ENCODE measurements around the gene MARCHF3. TPM values are rescaled to one million over a fixed set of nuclear protein-coding genes. Genes with fewer than 3 reads are reported as not detected.
"Not testable (repeated sequence)": the region's sequence is repeated elsewhere in the genome, so short reads cannot be mapped to it uniquely, and the experiment has no call there.

Gene MARCHF3
- total RNA-seq, 1 donor from 2014 or later: 16.5 TPM

DNA sequence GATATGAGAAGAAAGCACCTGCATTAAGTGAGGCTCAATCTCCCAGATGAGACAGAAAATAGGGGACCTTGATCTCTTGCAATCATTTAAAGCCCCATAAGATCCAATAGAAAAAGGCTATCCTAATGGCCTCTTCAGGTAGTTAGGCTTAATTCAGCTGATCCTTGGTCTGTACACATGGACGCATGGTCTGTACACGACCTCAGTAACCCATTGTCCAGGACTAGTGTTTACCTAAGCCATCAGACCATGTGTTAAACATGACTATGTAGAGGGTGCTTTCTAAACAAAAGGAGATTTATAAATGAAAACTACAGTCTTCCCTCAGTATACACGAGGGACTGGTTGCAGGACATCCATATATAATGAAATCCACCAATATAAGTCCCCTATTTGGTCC is 7.5 kb downstream of the MARCHF3 start:
- Mint-ChIP-seq H3K4me1 (ENCODE audit: low read depth, unreplicated experiment) (peaks cover 5% of the 10 kb centered on the region), H3K4me3 (ENCODE audit: unreplicated experiment) (no peak overlapping the region), H3K9me3 (ENCODE audit: unreplicated experiment) (no peaks in the 10 kb centered on the region), H3K27ac (ENCODE audit: unreplicated experiment) (no peak overlapping the region), H3K36me3 (ENCODE audit: low read depth, unreplicated experiment) (no peaks in the 10 kb centered on the region), H3K27me3 (ENCODE audit: low read depth, unreplicated experiment) (no peaks in the 10 kb centered on the region)
- no peak overlapping the region for H3K27ac ChIP-seq (ENCODE audit: low read depth, low read length)
- H3K9ac ChIP-seq (ENCODE audit: low read length): no peak overlapping the region
- no peak for DNase-seq (ENCODE audit: low read depth)
- H3K79me2 ChIP-seq (ENCODE audit: insufficient read depth, low read length): no peaks in the 10 kb centered on the region
- H3K36me3 ChIP-seq (ENCODE audit: insufficient read depth, low read length): no peaks in the 10 kb centered on the region
- H3K4me3 ChIP-seq (ENCODE audit: insufficient read depth, low read depth, low read length): no peak overlapping the region
- no peak overlapping the region for H2AFZ ChIP-seq (ENCODE audit: low read depth, low read length)
- no peaks in the 10 kb centered on the region for H3K27me3 ChIP-seq (ENCODE audit: insufficient read depth, low read length)
- H3K4me1 ChIP-seq (ENCODE audit: insufficient read depth, low read length): no peaks in the 10 kb centered on the region
- H4K20me1 ChIP-seq (ENCODE audit: insufficient read depth, low read length): no peaks in the 10 kb centered on the region
- TF ChIP-seq EZH2 (IDR thresholded peaks at IDR 0.05; ENCODE audit: insufficient read depth, low read length): no peak
- TF ChIP-seq, protein P1, sequence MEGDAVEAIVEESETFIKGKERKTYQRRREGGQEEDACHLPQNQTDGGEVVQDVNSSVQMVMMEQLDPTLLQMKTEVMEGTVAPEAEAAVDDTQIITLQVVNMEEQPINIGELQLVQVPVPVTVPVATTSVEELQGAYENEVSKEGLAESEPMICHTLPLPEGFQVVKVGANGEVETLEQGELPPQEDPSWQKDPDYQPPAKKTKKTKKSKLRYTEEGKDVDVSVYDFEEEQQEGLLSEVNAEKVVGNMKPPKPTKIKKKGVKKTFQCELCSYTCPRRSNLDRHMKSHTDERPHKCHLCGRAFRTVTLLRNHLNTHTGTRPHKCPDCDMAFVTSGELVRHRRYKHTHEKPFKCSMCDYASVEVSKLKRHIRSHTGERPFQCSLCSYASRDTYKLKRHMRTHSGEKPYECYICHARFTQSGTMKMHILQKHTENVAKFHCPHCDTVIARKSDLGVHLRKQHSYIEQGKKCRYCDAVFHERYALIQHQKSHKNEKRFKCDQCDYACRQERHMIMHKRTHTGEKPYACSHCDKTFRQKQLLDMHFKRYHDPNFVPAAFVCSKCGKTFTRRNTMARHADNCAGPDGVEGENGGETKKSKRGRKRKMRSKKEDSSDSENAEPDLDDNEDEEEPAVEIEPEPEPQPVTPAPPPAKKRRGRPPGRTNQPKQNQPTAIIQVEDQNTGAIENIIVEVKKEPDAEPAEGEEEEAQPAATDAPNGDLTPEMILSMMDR (IDR thresholded peaks at IDR 0.05; ENCODE audit: insufficient read depth, low read depth, low read length): no peak
- H3K9me3 ChIP-seq (ENCODE audit: insufficient read depth, low read depth, low read length): no peaks in the 10 kb centered on the region
- FAIRE-seq: no peak
- H3K4me2 ChIP-seq (ENCODE audit: low read length): no peak overlapping the region

DNA sequence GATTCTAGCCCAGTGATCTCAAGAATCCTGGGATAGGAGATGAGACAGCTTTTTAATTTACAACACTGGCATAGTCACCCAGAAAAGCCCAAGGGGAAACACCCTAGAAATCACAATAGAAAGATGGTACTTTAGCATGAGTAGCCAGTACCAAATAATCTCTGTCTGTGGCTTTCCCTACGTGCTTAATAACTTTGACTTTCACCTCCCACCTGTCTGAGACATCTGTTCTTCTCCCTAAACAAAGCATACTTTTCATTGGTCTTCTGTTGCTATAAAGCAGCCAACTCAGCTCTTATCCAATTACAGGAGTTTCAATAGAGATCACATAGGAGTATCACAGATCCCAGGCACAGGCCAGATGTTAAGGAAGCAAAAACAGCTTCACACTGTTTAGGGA is 10.4 kb downstream of the MARCHF3 start:
- Histone ChIP-seq H3K27me3 (ENCODE audit: insufficient read depth, low read length) (no peaks in the 10 kb centered on the region), H3K27ac (ENCODE audit: low read depth, low read length) (no peak overlapping the region), H4K20me1 (ENCODE audit: insufficient read depth, low read length) (no peaks in the 10 kb centered on the region), H3K4me1 (ENCODE audit: insufficient read depth, low read length) (no peaks in the 10 kb centered on the region), H3K36me3 (ENCODE audit: insufficient read depth, low read length) (no peaks in the 10 kb centered on the region), H3K9me3 (ENCODE audit: insufficient read depth, low read depth, low read length) (no peaks in the 10 kb centered on the region), H2AFZ (ENCODE audit: low read depth, low read length) (no peak overlapping the region), H3K79me2 (ENCODE audit: insufficient read depth, low read length) (no peaks in the 10 kb centered on the region), H3K9ac (ENCODE audit: low read length) (no peak overlapping the region), H3K4me3 (ENCODE audit: insufficient read depth, low read depth, low read length) (no peak overlapping the region), H3K4me2 (ENCODE audit: low read length) (no peak overlapping the region)
- H3K27ac Mint-ChIP-seq (ENCODE audit: unreplicated experiment): no peak overlapping the region
- H3K27me3 Mint-ChIP-seq (ENCODE audit: low read depth, unreplicated experiment): no peaks in the 10 kb centered on the region
- FAIRE-seq (no peak), DNase-seq (ENCODE audit: low read depth) (no peak)
- no peaks in the 10 kb centered on the region for H3K9me3 Mint-ChIP-seq (ENCODE audit: unreplicated experiment)
- H3K4me3 Mint-ChIP-seq (ENCODE audit: unreplicated experiment): no peak overlapping the region
- no peak for TF ChIP-seq EZH2 (IDR thresholded peaks at IDR 0.05; ENCODE audit: insufficient read depth, low read length)
- TF ChIP-seq, protein P1 (IDR thresholded peaks at IDR 0.05; ENCODE audit: insufficient read depth, low read depth, low read length): no peak
- peaks cover 7% of the 10 kb centered on the region for H3K4me1 Mint-ChIP-seq (ENCODE audit: low read depth, unreplicated experiment)
- H3K36me3 Mint-ChIP-seq (ENCODE audit: low read depth, unreplicated experiment): peaks cover 2% of the 10 kb centered on the region

DNA sequence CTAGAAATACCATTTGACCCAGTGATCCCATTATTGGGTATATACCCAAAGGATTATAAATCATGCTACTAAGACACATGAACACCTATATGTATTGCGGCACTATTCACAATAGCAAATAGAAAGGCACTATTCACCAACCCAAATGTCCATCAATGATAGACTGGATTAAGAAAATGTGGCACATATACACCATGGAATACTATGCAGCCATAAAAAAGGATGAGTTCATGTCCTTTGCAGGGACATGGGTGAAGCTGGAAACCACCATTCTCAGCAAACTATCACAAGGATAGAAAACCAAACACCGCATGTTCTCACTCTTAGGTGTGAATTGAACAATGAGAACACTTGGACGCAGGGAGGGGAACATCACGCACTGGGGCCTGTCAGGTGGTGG is 13.6 kb downstream of the MARCHF3 start:
- not testable (repeated sequence) for H3K27ac ChIP-seq (ENCODE audit: low read depth, low read length); FAIRE-seq; H3K9me3 Mint-ChIP-seq (ENCODE audit: unreplicated experiment); H3K27me3 ChIP-seq (ENCODE audit: insufficient read depth, low read length); H3K4me3 Mint-ChIP-seq (ENCODE audit: unreplicated experiment); DNase-seq (ENCODE audit: low read depth); H4K20me1 ChIP-seq (ENCODE audit: insufficient read depth, low read length); H3K9me3 ChIP-seq (ENCODE audit: insufficient read depth, low read depth, low read length); H3K36me3 ChIP-seq (ENCODE audit: insufficient read depth, low read length); H3K4me3 ChIP-seq (ENCODE audit: insufficient read depth, low read depth, low read length); H3K9ac ChIP-seq (ENCODE audit: low read length); H3K36me3 Mint-ChIP-seq (ENCODE audit: low read depth, unreplicated experiment); H3K27ac Mint-ChIP-seq (ENCODE audit: unreplicated experiment); H3K79me2 ChIP-seq (ENCODE audit: insufficient read depth, low read length); H3K27me3 Mint-ChIP-seq (ENCODE audit: low read depth, unreplicated experiment); H3K4me2 ChIP-seq (ENCODE audit: low read length); H2AFZ ChIP-seq (ENCODE audit: low read depth, low read length)
- H3K4me1 ChIP-seq (ENCODE audit: insufficient read depth, low read length): peaks cover 11% of the 10 kb centered on the region
- H3K4me1 Mint-ChIP-seq (ENCODE audit: low read depth, unreplicated experiment): peaks cover 19% of the 10 kb centered on the region
